GM12892 (cell line): Measurements from ENCODE around the gene KERA.

Source experiments
- POLR2A ChIP-seq: IDR thresholded peaks from 2 replicates; pipeline ENCODE4 v1.6.1; 2011; ENCODE audit warnings: low read depth, low read length, control low read depth
- POLR2AphosphoS5 ChIP-seq: IDR thresholded peaks from 2 replicates; pipeline ENCODE4 v1.6.1; 2011; ENCODE audit warnings: low read depth, low read length, control low read depth
- TAF1 ChIP-seq: IDR thresholded peaks from 2 replicates; pipeline ENCODE4 v1.6.1; 2011; ENCODE audit warnings: low read depth, mild to moderate bottlenecking, control low read depth, low read length, borderline replicate concordance

DNA sequence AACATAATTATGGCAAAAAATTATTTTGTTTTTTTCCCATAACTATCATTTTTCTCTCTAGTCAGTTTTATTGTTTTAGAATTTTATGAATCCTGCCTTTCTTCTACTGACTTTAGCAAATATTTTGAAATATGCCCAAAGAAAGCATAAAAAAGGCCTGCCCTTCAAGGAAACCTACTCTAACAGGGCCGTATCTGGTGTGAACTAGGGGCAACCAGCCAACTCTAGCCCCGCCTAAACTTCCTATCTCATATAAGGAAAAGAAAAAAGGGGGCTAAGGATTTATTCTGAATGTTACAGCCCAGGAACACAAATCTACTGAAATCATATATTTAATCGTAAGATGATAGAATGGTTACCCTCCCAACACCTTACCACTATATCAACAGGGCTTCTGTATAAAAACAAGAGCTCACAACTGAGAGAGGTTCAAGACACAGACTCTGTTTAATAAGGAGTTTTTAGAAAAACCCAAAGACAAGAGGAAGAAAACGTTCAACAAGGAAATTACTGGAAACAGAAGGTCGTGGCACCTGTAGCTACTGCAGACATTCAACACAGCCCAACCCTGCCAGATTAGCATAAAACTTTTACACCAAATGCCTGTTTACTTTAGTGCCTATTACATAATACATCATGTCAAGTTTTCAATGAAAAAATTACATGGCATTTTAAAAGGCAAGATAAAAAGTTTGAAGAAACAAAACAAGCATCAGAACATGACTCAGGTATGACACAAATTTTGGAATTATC lies 40.1 kb downstream of the KERA start:
- TF ChIP-seq POLR2AphosphoS5 (no peak), POLR2A (no peak), TAF1 (no peak)
